Stimulated activated CD4-positive, alpha-beta T cell treated with anti-CD3 and anti-CD28 coated beads, Interleukin-2, amount 100 ng/mL, for 48 hours (primary cell): Measurements from ENCODE around the gene CDC23.
"Not testable (repeated sequence)": the region's sequence is repeated elsewhere in the genome, so short reads cannot be mapped to it uniquely, and the experiment has no call there.

Source experiments
- DNase-seq, 2 donors: peaks; one replicate each; pipeline ENCODE4 v3.0.0-alpha.2; 2020

Gene CDC23, protein sequence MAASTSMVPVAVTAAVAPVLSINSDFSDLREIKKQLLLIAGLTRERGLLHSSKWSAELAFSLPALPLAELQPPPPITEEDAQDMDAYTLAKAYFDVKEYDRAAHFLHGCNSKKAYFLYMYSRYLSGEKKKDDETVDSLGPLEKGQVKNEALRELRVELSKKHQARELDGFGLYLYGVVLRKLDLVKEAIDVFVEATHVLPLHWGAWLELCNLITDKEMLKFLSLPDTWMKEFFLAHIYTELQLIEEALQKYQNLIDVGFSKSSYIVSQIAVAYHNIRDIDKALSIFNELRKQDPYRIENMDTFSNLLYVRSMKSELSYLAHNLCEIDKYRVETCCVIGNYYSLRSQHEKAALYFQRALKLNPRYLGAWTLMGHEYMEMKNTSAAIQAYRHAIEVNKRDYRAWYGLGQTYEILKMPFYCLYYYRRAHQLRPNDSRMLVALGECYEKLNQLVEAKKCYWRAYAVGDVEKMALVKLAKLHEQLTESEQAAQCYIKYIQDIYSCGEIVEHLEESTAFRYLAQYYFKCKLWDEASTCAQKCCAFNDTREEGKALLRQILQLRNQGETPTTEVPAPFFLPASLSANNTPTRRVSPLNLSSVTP

GRCh38 chr5:138213161-138214029 lies at the start of gene CDC23:
Gene CDC23, minus strand, starts transcription at chr5:138213323. Its CDS starts 11 bp downstream, at chr5:138213312.
- DNase-seq = peak; percentile 75 to 86

DNA sequence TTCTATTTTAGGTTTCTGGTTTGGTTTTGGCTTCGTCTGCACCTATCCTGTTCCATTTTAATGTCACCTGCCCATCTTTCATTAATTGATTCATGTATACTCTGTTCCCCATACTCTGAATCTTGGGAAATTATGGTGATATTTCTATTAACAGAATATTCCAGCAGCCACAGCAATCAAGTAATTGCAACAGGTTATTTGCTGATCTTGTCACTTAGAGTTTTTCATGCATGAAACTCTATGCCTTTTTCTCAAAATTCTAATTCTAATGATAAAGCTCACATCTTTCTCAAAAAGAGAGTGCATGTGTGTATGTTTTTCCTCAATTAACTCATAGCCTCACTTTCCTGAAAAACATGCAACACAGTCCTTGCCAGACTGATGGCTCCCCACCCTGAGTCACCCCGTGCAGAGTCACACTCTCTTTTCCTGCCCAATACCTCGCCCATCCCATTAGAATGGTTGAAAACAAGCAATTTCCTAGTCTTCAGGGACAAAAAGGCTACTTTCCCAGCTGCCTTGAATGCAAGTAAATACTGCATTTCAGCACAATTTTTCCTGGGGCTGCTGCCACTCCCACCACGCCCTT lies 45.7 kb upstream of the CDC23 start:
- no peak for DNase-seq

DNA sequence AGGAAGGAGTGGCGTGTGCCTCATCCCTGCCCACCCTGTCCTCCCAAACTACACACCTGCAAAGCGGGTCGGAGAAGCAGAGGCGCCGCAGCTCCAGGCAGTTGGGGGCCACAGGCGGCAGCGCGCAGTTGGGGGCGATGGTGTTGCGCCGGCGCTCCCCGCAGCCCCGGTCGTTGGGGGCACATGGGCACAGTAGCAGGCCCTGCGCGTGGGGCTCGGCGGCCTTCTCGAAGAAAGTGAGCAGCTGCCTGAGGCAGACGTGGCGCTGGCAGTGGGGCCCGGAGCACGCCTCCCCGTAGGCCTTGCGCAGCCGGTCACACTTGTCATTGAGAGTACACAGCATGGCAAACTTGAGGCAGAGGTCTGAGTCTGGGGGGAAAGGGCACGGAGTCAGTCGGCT lies 44.5 kb upstream of the CDC23 start:
- no peak for DNase-seq

- DNase-seq = no peak
These were observed 39.8 kb upstream of the CDC23 start for GRCh38 chr5:138252944-138253343.

DNA sequence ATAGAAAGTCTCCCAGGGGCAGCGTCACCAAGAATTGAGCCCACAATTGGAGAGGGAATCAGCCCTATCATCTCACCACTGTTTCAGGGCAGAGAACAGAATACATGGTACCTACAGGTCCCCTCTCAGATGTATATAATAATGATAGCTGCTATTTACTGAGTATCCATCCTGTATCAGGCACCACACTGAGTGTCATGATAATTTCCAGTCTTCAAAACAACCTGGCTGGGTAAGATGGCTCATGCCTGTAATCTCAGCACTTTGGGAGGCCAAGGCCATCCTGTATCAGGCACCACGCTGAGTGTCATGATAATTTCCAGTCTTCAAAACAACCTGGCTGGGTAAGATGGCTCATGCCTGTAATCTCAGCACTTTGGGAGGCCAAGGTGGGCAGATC lies 34.7 kb upstream of the CDC23 start:
- DNase-seq = not testable (repeated sequence)

- DNase-seq = no peak
These were observed 33.7 kb upstream of the CDC23 start for GRCh38 chr5:138246822-138247221.

- DNase-seq = no peak
These were observed 33.2 kb upstream of the CDC23 start for GRCh38 chr5:138246334-138246733.

GRCh38 chr5:138245717-138246116 lies 32.6 kb upstream of the CDC23 start:
- DNase-seq = no peak

- DNase-seq = no peak
These were observed 30.7 kb upstream of the CDC23 start for GRCh38 chr5:138243794-138244193.

GRCh38 chr5:138241688-138242571 lies 28.8 kb upstream of the CDC23 start:
- DNase-seq = no peak

- DNase-seq = peak in 1 of 2 donors; percentile 2
These were observed 27.7 kb upstream of the CDC23 start for GRCh38 chr5:138240650-138241385.

DNA sequence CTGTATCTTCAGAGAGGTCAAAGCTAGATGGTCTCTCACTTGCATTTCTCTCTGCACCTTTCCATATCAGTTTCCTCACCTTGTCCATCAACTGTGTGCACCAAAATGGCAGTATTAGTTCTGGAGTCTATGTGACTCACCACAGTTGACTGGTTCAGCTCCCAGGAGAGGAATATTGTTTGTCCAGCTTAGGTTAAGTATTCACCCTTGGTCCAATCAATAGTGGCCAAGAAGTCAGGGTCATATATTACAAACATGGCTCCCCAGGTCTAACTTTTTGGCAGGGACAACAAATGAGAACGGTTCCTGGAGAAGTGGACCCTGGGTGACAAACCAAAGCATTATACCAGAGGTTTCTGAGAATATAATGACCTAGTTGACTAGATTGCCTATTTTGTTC lies 24.9 kb upstream of the CDC23 start:
- no peak for DNase-seq

- no peak for DNase-seq
These were observed 21.5 kb upstream of the CDC23 start for GRCh38 chr5:138234651-138235050.

DNA sequence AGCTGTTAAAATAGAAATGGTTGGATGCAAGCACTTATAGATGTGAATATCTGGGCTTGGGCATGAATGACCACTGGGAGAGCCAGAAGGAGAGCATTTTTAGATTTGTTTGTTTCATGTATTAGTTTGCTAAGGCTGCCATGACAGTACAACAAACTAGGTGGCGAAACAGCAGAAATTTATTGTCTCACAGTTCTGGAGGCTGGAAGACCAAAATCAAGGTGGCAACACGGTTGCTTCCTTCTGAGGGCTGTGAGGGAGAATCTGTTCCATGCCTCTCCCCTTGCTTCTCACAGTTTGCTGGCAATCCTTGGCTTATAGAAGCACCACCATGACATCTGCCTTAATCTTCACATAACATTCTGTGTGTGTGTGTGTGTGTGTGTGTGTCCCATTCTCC lies 20.2 kb upstream of the CDC23 start:
- DNase-seq = no peak

GRCh38 chr5:138230981-138231589 lies 18.0 kb upstream of the CDC23 start:
- no peak for DNase-seq

GRCh38 chr5:138230261-138230660 lies 17.1 kb upstream of the CDC23 start:
- no peak for DNase-seq

DNA sequence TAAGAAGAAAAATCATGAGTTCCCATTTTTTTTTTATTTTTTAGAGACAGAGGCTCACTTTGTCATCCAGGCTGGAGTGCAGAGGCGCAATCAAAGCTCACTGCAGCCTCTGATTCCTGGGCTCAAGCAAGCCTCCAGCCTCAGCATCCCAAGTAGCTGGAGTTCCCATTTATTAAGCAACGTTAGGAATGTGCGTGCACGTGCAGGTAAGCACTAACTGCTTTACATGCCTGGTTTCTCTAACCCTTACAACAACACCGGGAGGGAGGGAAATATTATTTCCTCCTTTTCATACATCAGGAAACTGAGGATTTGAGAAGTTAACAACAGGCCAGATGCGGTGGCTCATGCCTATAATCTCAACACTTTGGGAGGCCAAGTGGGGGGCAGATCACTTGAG lies 16.3 kb upstream of the CDC23 start:
- no peak for DNase-seq

DNA sequence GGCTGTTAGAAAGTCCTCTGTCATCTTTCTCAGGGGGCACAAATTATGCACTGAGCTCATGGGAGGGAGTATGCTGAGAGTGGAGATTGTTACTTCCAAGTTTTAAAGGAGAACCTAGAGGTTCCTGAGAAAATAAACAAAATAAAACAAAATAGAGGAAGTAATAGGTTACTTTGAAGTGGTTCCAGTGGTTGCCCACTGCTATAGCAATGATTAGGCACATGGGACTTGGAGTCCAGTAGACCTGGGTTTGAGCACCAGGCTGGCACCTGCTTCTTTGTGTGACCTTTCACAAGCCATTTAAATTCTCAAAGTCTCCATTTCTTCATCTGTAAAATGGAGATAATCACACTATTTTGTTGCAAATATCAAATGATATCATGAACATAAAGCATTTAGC lies 13.8 kb upstream of the CDC23 start:
- DNase-seq = no peak

DNA sequence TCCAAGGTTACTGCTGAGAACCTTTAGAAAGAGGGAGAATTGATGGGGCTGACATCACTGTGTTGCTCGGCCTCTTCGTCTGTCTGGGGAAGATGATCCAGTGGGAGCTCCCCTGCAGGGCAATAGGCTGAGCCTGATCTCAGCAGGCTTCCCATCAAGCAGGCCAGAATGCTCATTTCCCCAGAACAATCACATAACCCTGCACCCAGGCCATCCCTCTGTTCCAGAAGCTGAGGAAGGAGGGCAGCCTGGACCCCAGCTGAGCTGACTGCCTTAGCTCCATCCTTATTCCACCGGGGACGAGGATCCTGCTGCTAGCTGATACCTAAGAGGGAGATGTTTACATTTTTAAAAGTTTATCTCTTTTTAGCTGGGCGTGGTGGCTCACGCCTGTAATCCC lies 11.6 kb upstream of the CDC23 start:
- no peak for DNase-seq

DNA sequence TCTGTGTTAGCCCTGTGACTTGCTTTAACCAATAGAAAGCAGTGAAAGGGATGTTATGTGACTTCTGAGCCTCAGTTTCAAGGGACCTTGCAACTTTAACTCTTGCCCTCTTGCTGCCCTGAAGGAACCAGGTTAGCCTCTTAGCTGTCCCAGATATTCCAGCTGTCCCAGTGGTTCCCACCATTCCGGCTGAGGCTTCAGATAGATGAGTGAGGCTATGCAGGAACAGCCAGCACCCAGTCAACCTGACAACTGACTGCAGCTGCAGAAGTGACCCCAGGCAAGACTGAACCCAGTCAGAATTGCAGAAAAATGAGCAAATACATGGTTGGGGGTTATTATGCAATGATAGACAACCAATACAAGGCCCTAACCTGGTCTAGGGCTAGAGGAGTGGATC lies 10.4 kb upstream of the CDC23 start:
- DNase-seq = no peak

DNA sequence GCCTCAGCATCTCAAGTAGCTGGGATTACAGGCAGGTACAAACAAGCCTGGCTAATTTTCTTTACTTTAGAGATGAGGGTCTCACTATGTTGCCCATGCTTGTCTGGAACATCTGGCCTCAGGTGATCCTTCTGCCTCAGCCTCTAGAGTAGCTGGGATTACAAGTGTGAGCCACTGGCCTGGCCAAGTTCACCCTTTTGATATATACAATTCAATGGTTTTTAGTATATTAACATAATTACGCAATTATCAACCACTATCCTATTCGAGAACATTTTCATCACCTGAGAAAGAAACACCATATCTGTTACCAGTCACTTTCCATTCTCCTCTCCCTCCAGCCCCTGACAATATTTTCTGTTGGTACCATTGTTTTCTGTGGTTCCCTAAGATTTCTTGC lies 3.7 kb upstream of the CDC23 start:
- DNase-seq = no peak
